Epithelial cell of proximal tubule (primary cell): ENCODE measurements around the gene WDR20. TPM values are rescaled to one million over a fixed set of nuclear protein-coding genes. Genes with fewer than 3 reads are reported as not detected.

Source experiments
- DNase-seq: peaks from one replicate; pipeline ENCODE4 v3.0.0-alpha.2; 2011; ENCODE audit warnings: low read depth
- H3K4me3 ChIP-seq: 2 replicates; pipeline ENCODE4 v1.5.1; 2011; ENCODE audit warnings: low read depth, mild to moderate bottlenecking, low read length
- CTCF ChIP-seq: conservative IDR thresholded peaks from 2 replicates; pipeline ENCODE4 v1.5.1; 2012; ENCODE audit warnings: low read depth, mild to moderate bottlenecking, low read length
- total RNA-seq: library from RNA; depleted of rRNA; stranded (reverse); fragments of >200 nt; gene quantifications from 2 replicates; pipeline ENCODE4 v1.2.3, GENCODE V29; 2015

Gene WDR20
- total RNA-seq, 1 donor from 2014 or later: 13.8 TPM

DNA sequence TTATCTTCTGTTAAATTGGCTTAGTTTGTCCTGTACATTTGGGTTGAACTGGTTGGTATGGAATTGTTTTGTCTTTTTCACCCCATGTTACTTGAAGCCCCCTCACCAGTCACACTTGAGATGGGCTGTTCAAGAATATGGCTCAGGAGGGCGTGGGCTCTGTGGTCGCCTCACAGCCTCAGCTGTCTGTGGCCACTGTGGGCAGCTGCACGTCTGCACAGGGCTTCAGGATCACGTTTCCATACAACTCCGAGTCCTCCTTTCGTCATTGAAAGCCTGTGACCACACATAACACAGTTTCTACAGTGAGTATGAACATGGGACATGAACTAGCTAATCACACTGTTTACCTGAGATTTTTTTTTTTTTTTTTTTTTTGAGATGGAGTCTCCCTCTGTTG lies 84.0 kb downstream of the WDR20 start:
- DNase-seq: no peak
- H3K4me3 ChIP-seq: no peak overlapping the region
- TF ChIP-seq CTCF: no peak

- DNase-seq: peak; percentile 36
- H3K4me3 ChIP-seq: no peak overlapping the region
- TF ChIP-seq CTCF: no peak
Measured at GRCh38 chr14:102225386-102225785, 85.7 kb downstream of the WDR20 start.

GRCh38 chr14:102225936-102226335 lies 86.2 kb downstream of the WDR20 start:
- TF ChIP-seq CTCF: no peak
- DNase-seq: no peak
- no peak overlapping the region for H3K4me3 ChIP-seq

GRCh38 chr14:102226356-102227125 lies 86.8 kb downstream of the WDR20 start:
- TF ChIP-seq CTCF: no peak
- no peak for DNase-seq
- H3K4me3 ChIP-seq: no peak overlapping the region

DNA sequence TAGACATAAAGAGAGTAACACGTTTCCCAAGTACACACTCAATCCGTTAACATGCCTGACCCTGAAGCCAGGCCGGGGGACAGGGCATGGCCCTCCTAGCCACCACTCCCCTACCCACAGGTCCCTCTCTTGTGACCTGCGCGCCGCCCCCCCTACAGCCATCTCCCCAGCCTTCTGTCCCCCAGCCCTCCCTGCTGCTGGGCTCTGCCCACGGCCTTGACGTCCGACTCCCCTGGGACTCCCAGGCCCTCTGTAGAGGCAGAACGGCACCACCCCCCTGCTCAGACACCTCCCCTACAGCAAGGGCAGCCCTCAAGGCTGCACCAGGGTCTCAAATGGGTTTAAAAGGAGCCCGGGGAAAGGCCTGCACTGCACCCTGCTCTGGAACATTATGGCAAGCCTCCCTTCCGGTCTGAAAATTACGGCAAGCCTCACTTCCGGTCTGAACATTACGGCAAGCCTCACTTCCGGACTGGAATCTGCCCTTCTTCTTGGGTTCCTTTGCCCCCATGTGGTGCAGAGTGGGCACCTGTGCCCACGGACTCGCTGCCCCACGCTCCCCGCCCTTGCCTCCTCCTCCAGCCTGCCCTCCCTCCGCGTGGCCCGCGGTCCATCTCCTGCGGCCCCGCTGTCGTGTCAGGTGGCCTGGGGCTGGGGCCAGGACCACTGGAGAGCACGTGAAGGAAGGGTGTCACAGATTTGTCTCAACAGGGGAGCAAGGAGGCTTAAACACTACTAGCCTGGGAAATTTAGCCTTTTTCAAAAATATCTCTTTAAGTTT lies 87.7 kb downstream of the WDR20 start:
- no peak for TF ChIP-seq CTCF
- no peak for DNase-seq

GRCh38 chr14:102229071-102229738 lies 89.5 kb downstream of the WDR20 start:
- H3K4me3 ChIP-seq: no peak overlapping the region
- TF ChIP-seq CTCF: no peak
- DNase-seq: no peak

More for the DNA sequence above, 87.7 kb downstream of the WDR20 start:
- no peak overlapping the region for H3K4me3 ChIP-seq
